ENCODE results near the gene AQP2.

- TF ChIP-seq ZFP30 (CRISPR knock-in tag; IDR thresholded peaks at IDR 0.05) (no peak), TCF4 (CRISPR knock-in tag; IDR thresholded peaks at IDR 0.05; ENCODE audit: borderline replicate concordance) (no peak), CREB5 (CRISPR knock-in tag; IDR thresholded peaks at IDR 0.05; ENCODE audit: low read depth) (no peak), ZC3H10 (CRISPR knock-in tag; IDR thresholded peaks at IDR 0.05) (no peak), ZFP3 (CRISPR knock-in tag; IDR thresholded peaks at IDR 0.05) (no peak), CSRNP3 (CRISPR knock-in tag; IDR thresholded peaks at IDR 0.05) (no peak), PATZ1 (CRISPR knock-in tag; IDR thresholded peaks at IDR 0.05; ENCODE audit: borderline replicate concordance) (no peak), BACH2 (CRISPR knock-in tag; IDR thresholded peaks at IDR 0.05; ENCODE audit: borderline replicate concordance) (no peak), TOX (CRISPR knock-in tag; IDR thresholded peaks at IDR 0.05; ENCODE audit: borderline replicate concordance) (no peak), TSHZ2 (CRISPR knock-in tag; IDR thresholded peaks at IDR 0.05) (no peak), PPARA (CRISPR knock-in tag; IDR thresholded peaks at IDR 0.05; ENCODE audit: borderline replicate concordance) (no peak)
These were observed 34.2 kb upstream of the AQP2 start for GRCh38 chr12:49916129-49916919.
